ENCODE data around the gene E2F4.

DNA sequence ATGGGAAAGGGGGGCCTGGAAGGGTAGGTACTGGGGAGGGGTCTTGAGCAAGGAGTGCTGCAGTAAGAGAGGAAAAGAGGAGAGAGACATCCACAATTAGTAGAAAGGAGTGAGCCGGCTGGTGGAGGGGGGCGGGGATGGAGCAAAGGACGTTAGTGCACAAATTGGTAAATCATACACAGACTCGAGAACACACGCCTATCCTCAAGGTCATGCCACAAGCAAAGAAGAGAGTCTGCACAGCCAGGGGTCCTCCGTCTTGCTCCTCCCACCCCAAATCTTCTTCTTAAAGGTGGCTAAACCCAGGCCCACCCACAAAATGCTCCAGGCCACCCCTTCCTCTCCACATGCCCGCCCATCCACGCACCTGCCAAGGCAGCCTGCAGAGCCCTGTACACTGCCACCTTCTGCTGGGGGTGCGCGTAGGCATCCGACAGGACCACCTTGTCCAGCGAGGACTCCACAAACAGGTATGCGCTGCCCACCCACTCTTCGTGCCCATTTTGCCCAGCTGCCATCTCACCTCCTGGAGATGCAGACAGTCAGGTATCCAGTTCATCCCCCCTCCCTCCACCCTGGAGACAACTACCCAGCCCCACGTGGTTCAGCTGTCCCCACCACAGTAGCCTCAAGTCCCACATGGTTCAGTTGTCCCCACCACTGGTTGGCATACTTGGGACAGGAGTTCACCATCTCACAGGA is 35.7 kb upstream of the E2F4 start:
- TF ChIP-seq, protein P1, sequence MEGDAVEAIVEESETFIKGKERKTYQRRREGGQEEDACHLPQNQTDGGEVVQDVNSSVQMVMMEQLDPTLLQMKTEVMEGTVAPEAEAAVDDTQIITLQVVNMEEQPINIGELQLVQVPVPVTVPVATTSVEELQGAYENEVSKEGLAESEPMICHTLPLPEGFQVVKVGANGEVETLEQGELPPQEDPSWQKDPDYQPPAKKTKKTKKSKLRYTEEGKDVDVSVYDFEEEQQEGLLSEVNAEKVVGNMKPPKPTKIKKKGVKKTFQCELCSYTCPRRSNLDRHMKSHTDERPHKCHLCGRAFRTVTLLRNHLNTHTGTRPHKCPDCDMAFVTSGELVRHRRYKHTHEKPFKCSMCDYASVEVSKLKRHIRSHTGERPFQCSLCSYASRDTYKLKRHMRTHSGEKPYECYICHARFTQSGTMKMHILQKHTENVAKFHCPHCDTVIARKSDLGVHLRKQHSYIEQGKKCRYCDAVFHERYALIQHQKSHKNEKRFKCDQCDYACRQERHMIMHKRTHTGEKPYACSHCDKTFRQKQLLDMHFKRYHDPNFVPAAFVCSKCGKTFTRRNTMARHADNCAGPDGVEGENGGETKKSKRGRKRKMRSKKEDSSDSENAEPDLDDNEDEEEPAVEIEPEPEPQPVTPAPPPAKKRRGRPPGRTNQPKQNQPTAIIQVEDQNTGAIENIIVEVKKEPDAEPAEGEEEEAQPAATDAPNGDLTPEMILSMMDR (conservative IDR thresholded peaks at IDR 0.05; ENCODE audit: low read depth, low read length): no peak
- no peak for TF ChIP-seq EZH2 (IDR thresholded peaks at IDR 0.05; ENCODE audit: borderline replicate concordance, low read depth, low read length, poor library complexity, severe bottlenecking)

Measured in A673 (cell line).